Lower leg skin (tissue), 4 donors: Measurements from ENCODE around the gene MEPE. TPM values are rescaled to one million over a fixed set of nuclear protein-coding genes. Genes with fewer than 3 reads are reported as not detected.

Experiments
- DNase-seq, 2 donors: peaks; one replicate each; pipeline ENCODE4 v3.0.0-alpha.2; 2019; ENCODE audit warnings: low spot score in 2 of 2
- H3K4me3 ChIP-seq: fragments of 200-600 bp; sonication (generic); 2 replicates; pipeline ENCODE4 v1.5.1; 2017; ENCODE audit warnings: mild to moderate bottlenecking, low read depth; ENCODE audit not compliant: poor library complexity, severe bottlenecking
- POLR2A ChIP-seq, 2 donors: fragments of 450-650 bp; IDR thresholded peaks; one replicate each; pipeline ENCODE4 v1.6.1; 2016 to 2017; ENCODE audit warnings: antibody characterized with exemption in 2 of 2, mild to moderate bottlenecking in 1 of 2, moderate library complexity in 1 of 2
- WGBS, 2 donors: methylation state at CpG; one replicate each; pipeline ENCODE4 v1.1.5; 2018; 5-methylcytosine and 5-hydroxymethylcytosine counted together
- intact Hi-C: fragments of 100-400 bp; cut with DNase I; formaldehyde crosslinking; loops from one replicate; pipeline ENCODE4 v1.15.0; 2023; ENCODE audit warnings: low total_unique reads
- total RNA-seq, 4 donors: library from RNA; depleted of rRNA; stranded (reverse); fragments of >200 nt; gene quantifications; one replicate each; pipeline ENCODE4 v1.1.0, GENCODE V29; 2016
- TF ChIP-seq, protein P1 (sequence below), 3 donors: fragments of 450-650 bp; IDR thresholded peaks; one replicate each; pipeline ENCODE4 v1.5.1; 2016; ENCODE audit warnings: antibody characterized with exemption in 3 of 3, mild to moderate bottlenecking in 3 of 3, moderate library complexity in 2 of 3

The MEPE gene
- total RNA-seq, 4 donors from 2014 or later, result not detected

DNA sequence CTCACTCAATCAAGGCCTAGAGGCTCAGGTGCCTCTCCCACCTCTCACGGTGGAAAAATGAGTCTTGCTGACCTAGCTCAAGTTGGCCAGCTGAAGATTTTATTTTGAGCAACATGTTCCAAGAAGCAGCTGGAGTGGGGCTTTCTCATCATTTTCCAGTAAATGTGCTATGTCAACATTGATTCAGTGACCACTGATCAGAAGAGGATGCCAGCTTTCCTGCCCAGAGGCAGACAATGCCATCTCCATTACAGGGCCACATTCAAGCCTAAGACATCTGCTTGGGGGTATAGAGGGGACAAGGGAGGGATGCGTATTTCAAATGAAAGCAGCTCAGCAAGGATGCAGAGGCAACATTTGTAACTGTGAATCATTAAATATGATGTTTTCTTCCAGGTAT lies 3.0 kb downstream of the MEPE start:
- WGBS, 2 donors, result 83 to 90% methylated on average over 2 of the region's 2 CpGs
- TF ChIP-seq, protein P1, sequence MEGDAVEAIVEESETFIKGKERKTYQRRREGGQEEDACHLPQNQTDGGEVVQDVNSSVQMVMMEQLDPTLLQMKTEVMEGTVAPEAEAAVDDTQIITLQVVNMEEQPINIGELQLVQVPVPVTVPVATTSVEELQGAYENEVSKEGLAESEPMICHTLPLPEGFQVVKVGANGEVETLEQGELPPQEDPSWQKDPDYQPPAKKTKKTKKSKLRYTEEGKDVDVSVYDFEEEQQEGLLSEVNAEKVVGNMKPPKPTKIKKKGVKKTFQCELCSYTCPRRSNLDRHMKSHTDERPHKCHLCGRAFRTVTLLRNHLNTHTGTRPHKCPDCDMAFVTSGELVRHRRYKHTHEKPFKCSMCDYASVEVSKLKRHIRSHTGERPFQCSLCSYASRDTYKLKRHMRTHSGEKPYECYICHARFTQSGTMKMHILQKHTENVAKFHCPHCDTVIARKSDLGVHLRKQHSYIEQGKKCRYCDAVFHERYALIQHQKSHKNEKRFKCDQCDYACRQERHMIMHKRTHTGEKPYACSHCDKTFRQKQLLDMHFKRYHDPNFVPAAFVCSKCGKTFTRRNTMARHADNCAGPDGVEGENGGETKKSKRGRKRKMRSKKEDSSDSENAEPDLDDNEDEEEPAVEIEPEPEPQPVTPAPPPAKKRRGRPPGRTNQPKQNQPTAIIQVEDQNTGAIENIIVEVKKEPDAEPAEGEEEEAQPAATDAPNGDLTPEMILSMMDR (IDR thresholded peaks at IDR 0.05), result no peak
- TF ChIP-seq POLR2A (IDR thresholded peaks at IDR 0.05), result no peak
- no peak for DNase-seq
- intact Hi-C loops, result no loop called here
- H3K4me3 ChIP-seq, result no peak overlapping the region

DNA sequence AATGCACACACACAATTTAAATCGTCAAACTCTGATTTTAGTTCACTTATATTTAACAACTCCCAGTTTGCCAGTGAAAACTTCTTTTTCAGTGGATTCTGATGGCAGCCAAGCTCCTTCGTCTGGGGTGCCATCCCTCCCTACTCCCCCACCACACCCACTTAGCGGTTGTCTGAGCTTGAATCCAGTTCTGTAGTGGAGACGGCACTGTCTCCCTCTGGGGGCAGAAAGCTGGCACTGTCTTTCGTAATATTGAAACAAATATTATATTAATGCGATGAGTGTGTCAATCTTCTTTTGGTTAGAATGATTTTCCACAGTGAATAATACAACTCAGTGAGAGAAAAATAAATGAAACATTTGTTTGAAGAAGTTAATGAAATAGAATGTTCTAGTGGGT lies 5.4 kb downstream of the MEPE start:
- 54 to 57% methylated on average over 6 of the region's 6 CpGs for WGBS, 2 donors
- DNase-seq, result no peak
- intact Hi-C loops, result no loop called here
- H3K4me3 ChIP-seq, result no peak overlapping the region
- TF ChIP-seq, protein P1 (IDR thresholded peaks at IDR 0.05), result no peak
- TF ChIP-seq POLR2A (IDR thresholded peaks at IDR 0.05), result no peak

DNA sequence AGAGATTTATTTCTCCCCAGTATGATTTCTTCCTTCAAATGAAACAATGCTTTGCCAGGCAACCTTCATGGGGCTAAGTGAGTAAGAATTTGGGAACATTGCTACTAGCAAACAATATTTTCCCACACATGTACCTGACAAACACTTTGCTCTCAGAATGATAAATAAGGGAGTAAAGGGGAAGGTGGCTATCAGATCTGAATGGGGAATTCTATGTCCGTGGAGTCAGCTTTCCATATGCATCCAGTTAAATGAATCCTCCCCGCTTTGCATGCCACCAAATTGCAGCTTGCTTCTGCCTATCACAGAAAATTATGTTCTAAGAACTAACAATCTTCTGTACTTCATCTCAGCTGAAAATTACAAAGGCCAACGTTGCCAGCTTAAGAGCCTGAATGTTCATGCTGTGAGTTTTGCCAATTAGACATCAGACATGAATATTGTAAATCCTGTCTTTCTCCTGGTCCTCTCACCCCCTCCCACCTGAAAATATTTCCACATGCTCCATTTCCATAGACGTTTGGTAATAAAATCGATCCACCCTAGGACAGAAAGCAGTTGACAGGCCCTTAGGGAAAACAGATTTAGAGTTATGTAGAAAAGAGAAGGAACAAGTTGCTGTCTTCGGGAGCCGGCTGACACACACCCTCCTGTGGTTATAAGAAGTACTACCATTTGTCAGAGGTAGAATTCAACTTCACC lies 6.3 kb downstream of the MEPE start:
- WGBS, 2 donors, result 25 to 29% methylated on average over 7 of the region's 7 CpGs
- H3K4me3 ChIP-seq, result no peak overlapping the region
- intact Hi-C loops, result no loop called here
- DNase-seq, result no peak
- no peak for TF ChIP-seq POLR2A (IDR thresholded peaks at IDR 0.05)
- TF ChIP-seq, protein P1 (IDR thresholded peaks at IDR 0.05), result no peak

DNA sequence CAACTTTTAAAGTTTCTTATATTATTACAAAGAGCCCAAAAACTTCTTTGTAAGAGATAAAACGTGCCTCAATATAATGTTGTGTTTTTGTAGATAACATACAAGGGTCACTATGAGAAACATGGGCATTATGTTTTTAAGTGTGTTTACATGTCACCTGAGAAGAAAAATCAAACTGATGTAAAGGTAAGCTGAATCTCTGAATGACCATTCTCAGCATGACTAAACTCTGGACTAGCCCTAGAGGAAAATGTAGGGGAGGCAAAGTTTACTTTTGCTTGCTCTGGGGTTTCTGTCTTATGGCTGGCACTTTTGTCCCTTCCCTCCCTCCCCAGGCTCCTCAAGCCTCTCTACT lies 6.8 kb downstream of the MEPE start:
- intact Hi-C loops, result no loop called here
- WGBS, 2 donors, result 0% methylated on average over 1 of the region's 1 CpG
- TF ChIP-seq POLR2A (IDR thresholded peaks at IDR 0.05), result no peak
- TF ChIP-seq, protein P1 (IDR thresholded peaks at IDR 0.05), result no peak
- H3K4me3 ChIP-seq, result no peak overlapping the region
- DNase-seq, result no peak

DNA sequence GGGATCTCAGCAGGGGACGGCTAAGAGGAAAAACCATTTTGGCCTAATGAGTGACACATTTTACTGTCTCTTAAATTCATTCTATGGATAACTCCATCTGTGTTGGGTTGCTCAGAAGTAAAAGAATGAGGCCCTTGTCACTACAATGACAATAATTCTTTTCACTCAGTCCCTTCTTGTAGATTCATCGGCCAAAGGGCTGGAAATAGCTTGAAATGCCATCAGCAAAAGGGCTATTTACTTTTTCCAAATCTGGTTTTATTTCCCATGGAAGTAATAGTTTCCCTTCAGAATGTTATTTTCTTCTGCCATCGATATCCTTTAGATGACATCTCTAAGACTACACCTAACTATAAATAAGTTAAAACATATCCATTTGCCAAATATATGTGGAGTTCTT lies 7.4 kb downstream of the MEPE start:
- intact Hi-C loops, result loop anchor here (10.0 kb wide), 2 partner anchors 455 to 575 kb away; no protein-coding TSS in a partner anchor
- H3K4me3 ChIP-seq, result no peak overlapping the region
- DNase-seq, result no peak
- 76 to 82% methylated on average over 3 of the region's 3 CpGs for WGBS, 2 donors
- no peak for TF ChIP-seq POLR2A (IDR thresholded peaks at IDR 0.05)
- TF ChIP-seq, protein P1 (IDR thresholded peaks at IDR 0.05), result no peak

DNA sequence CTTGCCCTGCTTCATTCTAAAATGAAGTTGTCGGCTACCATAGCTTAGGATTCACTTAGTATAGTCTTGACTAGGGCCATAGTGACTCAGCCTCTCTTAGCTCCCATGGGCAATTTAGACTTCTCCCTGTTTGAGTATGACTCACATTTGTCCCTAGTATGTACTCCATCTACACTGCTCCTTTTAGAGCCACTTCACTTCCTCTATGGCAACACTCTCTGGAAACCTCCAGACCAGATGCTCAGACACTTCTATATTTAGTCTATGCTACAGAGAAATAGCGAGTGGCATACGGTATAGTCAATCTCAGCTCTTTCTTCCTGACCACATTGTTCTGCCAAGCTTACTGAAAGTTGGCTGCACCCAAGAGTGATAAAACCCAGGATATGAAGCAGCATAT lies 11.2 kb downstream of the MEPE start:
- DNase-seq, result peak in 1 of 2 donors; percentile 21
- intact Hi-C loops, result loop anchor here (10.0 kb wide), 2 partner anchors 459 to 579 kb away; no protein-coding TSS in a partner anchor
- 51 to 65% methylated on average over 3 of the region's 3 CpGs for WGBS, 2 donors
- no peak overlapping the region for H3K4me3 ChIP-seq
- no peak for TF ChIP-seq POLR2A (IDR thresholded peaks at IDR 0.05)
- TF ChIP-seq, protein P1 (IDR thresholded peaks at IDR 0.05), result no peak
